ENCODE measurements around the gene CPN1.
"Not testable (repeated sequence)": the region's sequence is repeated elsewhere in the genome, so short reads cannot be mapped to it uniquely, and the experiment has no call there.

CPN1 gene

DNA sequence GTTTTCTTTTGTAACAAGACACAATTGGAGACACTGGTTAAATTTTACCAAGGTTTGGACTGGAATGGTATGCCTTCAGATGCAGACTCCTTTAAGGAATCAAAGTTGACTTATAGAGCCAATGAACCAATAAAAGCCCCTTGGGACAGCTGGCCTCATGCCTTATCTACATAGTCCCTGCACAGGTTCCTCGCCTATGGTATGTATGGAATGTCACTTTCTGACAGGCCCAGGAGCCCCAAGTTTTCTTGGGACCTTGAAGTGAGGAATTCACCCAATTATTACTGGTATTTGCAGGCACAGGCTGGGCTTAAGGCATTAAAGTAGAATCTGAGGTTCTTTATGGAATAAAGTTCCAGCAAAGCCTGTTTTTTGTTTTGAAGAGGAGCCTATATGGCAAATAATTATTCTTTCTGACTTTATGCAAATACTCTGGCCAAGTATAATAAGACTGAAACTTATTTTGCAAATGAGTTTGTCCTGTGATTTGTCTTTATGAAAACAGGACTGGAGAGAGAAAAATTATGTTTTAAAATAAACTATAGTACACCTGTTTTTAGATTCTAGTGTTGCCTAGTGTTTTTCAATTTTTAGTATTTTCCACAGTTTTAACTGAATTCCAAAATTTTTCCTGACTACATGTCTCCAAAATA lies 47.8 kb downstream of the CPN1 start:
- Histone ChIP-seq H3K27me3 (ENCODE audit: insufficient read depth, low read length) (no peaks in the 10 kb centered on the region), H3K4me1 (ENCODE audit: insufficient read depth, low read length) (no peaks in the 10 kb centered on the region), H2AFZ (ENCODE audit: low read depth, low read length) (no peak overlapping the region), H3K36me3 (ENCODE audit: insufficient read depth, low read length) (no peaks in the 10 kb centered on the region), H3K4me3 (ENCODE audit: low read length) (no peak overlapping the region), H3K9me3 (ENCODE audit: low read length) (no peaks in the 10 kb centered on the region)

DNA sequence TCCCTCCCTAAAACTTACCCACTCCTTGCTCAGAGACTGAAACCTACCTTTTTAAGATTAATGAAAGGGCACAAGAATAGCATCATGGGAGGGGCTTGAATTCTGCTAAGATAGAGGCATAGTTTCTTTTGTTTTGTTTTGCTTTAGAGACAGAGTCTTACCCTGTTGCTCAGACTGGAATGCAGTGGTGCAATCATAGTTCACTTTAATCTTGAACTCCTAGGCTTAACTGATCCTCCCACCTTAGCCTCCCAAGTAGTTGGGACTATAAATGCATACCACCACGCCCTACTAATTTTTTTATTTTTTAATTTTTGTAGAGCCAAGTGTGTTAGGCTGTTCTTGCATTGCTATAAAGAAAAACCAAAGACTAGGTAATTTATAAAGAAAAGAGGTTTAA lies 54.3 kb downstream of the CPN1 start:
- Histone ChIP-seq H2AFZ (ENCODE audit: low read depth, low read length) (no peak overlapping the region), H3K36me3 (ENCODE audit: insufficient read depth, low read length) (no peaks in the 10 kb centered on the region), H3K9me3 (ENCODE audit: low read length) (peaks cover 8% of the 10 kb centered on the region), H3K27me3 (ENCODE audit: insufficient read depth, low read length) (no peaks in the 10 kb centered on the region), H3K4me3 (ENCODE audit: low read length) (no peak overlapping the region), H3K4me1 (ENCODE audit: insufficient read depth, low read length) (peaks cover 2% of the 10 kb centered on the region)

- no peaks in the 10 kb centered on the region for H3K27me3 ChIP-seq (ENCODE audit: insufficient read depth, low read length)
- H3K9me3 ChIP-seq (ENCODE audit: low read length): peaks cover 8% of the 10 kb centered on the region
- H2AFZ ChIP-seq (ENCODE audit: low read depth, low read length): no peak overlapping the region
- H3K36me3 ChIP-seq (ENCODE audit: insufficient read depth, low read length): no peaks in the 10 kb centered on the region
- peaks cover 2% of the 10 kb centered on the region for H3K4me1 ChIP-seq (ENCODE audit: insufficient read depth, low read length)
- H3K4me3 ChIP-seq (ENCODE audit: low read length): no peak overlapping the region
Measured at GRCh38 chr10:100025576-100025975, 56.1 kb downstream of the CPN1 start.

DNA sequence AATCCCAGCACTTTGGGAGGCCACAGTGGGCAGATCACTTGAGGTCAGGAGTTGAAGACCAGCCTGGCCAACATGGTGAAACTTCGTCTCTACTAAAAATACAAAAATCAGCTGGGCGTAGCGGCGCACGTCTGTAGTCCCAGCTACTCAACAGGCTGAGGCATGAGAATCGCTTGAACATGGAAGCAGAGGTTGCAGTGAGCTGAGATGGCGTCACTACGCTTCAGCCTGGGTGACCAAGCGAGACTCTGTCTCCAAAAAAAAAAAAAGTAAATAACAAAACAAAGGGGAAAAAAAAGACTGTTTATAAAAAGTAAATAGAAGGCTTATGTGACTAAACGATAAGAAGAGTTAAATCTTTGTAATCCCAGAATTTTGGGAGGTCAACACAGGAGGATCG lies 56.9 kb downstream of the CPN1 start:
- Histone ChIP-seq H3K9me3 (ENCODE audit: low read length) (peaks cover 8% of the 10 kb centered on the region), H2AFZ (ENCODE audit: low read depth, low read length) (no peak overlapping the region), H3K27me3 (ENCODE audit: insufficient read depth, low read length) (no peaks in the 10 kb centered on the region), H3K36me3 (ENCODE audit: insufficient read depth, low read length) (no peaks in the 10 kb centered on the region), H3K4me3 (ENCODE audit: low read length) (no peak overlapping the region), H3K4me1 (ENCODE audit: insufficient read depth, low read length) (peaks cover 2% of the 10 kb centered on the region)

- H3K9me3 ChIP-seq (ENCODE audit: low read length): no peaks in the 10 kb centered on the region
- H2AFZ ChIP-seq (ENCODE audit: low read depth, low read length): no peak overlapping the region
- peaks cover 2% of the 10 kb centered on the region for H3K4me1 ChIP-seq (ENCODE audit: insufficient read depth, low read length)
- H3K4me3 ChIP-seq (ENCODE audit: low read length): no peak overlapping the region
- H3K27me3 ChIP-seq (ENCODE audit: insufficient read depth, low read length): no peaks in the 10 kb centered on the region
- H3K36me3 ChIP-seq (ENCODE audit: insufficient read depth, low read length): no peaks in the 10 kb centered on the region
Measured at GRCh38 chr10:100022403-100022802, 59.3 kb downstream of the CPN1 start.

- H3K9me3 ChIP-seq (ENCODE audit: low read length): no peaks in the 10 kb centered on the region
- peaks cover 2% of the 10 kb centered on the region for H3K4me1 ChIP-seq (ENCODE audit: insufficient read depth, low read length)
- no peaks in the 10 kb centered on the region for H3K36me3 ChIP-seq (ENCODE audit: insufficient read depth, low read length)
- no peak overlapping the region for H3K4me3 ChIP-seq (ENCODE audit: low read length)
- H2AFZ ChIP-seq (ENCODE audit: low read depth, low read length): no peak overlapping the region
- no peaks in the 10 kb centered on the region for H3K27me3 ChIP-seq (ENCODE audit: insufficient read depth, low read length)
Measured at GRCh38 chr10:100021322-100021721, 60.3 kb downstream of the CPN1 start.

GRCh38 chr10:100020886-100021253 lies 60.8 kb downstream of the CPN1 start:
- Histone ChIP-seq H3K9me3 (ENCODE audit: low read length) (no peaks in the 10 kb centered on the region), H2AFZ (ENCODE audit: low read depth, low read length) (no peak overlapping the region), H3K4me1 (ENCODE audit: insufficient read depth, low read length) (peaks cover 2% of the 10 kb centered on the region), H3K4me3 (ENCODE audit: low read length) (no peak overlapping the region), H3K36me3 (ENCODE audit: insufficient read depth, low read length) (no peaks in the 10 kb centered on the region), H3K27me3 (ENCODE audit: insufficient read depth, low read length) (no peaks in the 10 kb centered on the region)

- no peaks in the 10 kb centered on the region for H3K9me3 ChIP-seq (ENCODE audit: low read length)
- H3K27me3 ChIP-seq (ENCODE audit: insufficient read depth, low read length): no peaks in the 10 kb centered on the region
- H3K4me1 ChIP-seq (ENCODE audit: insufficient read depth, low read length): peaks cover under 1% of the 10 kb centered on the region
- no peaks in the 10 kb centered on the region for H3K36me3 ChIP-seq (ENCODE audit: insufficient read depth, low read length)
- H3K4me3 ChIP-seq (ENCODE audit: low read length): no peak overlapping the region
- no peak overlapping the region for H2AFZ ChIP-seq (ENCODE audit: low read depth, low read length)
Measured at GRCh38 chr10:100020142-100020885, 61.4 kb downstream of the CPN1 start.

DNA sequence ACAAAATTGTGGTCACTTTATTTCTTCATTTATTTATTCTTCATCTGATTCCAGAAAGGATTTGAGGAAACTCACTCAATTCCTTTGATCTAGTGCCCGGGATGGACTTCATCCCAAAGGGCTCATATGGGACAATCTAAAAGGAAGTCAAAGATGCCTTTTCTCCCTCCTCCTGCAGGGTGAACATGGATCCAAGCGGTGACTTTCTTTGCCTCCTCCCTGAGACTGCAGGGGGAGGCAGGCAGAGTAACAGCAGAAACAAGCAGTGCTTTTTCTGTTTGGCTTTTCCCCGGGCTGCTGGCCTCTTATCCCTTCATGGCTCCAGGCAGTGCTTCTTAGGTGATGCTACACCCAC lies 61.9 kb downstream of the CPN1 start:
- no peak overlapping the region for H2AFZ ChIP-seq (ENCODE audit: low read depth, low read length)
- H3K9me3 ChIP-seq (ENCODE audit: low read length): no peaks in the 10 kb centered on the region
- no peaks in the 10 kb centered on the region for H3K36me3 ChIP-seq (ENCODE audit: insufficient read depth, low read length)
- H3K27me3 ChIP-seq (ENCODE audit: insufficient read depth, low read length): no peaks in the 10 kb centered on the region
- no peaks in the 10 kb centered on the region for H3K4me1 ChIP-seq (ENCODE audit: insufficient read depth, low read length)
- H3K4me3 ChIP-seq (ENCODE audit: low read length): no peak overlapping the region

DNA sequence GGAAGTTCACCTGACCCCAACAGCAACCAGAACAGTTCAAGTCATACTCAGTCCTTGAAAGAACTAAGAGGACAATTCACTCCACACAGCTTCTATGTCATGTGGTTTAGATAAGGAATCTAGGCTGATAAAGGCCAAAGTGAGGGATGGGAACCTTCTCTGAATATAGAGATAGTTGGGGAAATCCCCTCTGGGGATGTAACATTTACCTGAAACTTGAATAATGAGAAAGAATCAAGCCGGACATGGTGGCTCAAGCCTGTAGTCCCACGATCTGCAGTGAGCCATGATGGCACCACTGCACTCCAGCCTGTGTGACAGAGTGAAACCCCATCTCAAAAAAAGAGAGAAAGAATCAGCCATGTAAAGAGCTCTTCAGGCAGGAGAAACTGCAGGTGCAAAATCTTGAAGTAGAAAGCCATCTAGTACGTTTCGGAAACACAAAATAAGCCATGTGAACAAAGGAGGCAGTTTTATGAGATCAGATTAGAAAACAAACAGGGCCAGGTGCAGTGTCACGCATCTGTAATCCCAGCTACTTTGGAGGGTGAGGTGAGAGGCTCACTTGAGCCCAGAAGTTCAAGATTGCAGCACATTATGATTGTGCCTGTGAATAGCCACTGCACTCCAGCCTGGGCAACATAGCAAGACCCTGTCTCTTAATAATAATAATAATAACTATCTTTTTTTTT lies 67.5 kb downstream of the CPN1 start:
- no peaks in the 10 kb centered on the region for H3K9me3 ChIP-seq (ENCODE audit: low read length)
- H3K4me3 ChIP-seq (ENCODE audit: low read length): no peak overlapping the region
- no peak overlapping the region for H2AFZ ChIP-seq (ENCODE audit: low read depth, low read length)
- no peaks in the 10 kb centered on the region for H3K36me3 ChIP-seq (ENCODE audit: insufficient read depth, low read length)
- H3K27me3 ChIP-seq (ENCODE audit: insufficient read depth, low read length): peaks cover 2% of the 10 kb centered on the region
- H3K4me1 ChIP-seq (ENCODE audit: insufficient read depth, low read length): peaks cover 3% of the 10 kb centered on the region

DNA sequence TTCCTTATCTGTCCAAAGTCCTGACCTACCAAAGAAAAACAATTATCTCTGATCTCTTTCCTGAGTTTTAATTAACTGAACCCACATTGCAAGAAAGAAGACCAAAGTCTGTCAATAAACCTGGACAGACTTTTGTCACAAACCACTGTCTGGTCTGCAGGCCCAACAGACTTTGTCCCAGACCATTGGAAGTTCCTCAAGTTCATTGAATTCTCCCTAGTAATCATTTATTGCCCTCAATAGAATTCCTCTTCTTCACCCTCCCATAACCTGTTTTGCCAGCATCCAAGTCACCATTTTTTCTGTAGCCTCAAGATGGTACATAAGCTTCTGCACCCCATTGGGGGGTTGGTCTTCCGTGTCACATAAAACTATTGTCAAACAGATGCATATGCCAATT lies 68.0 kb downstream of the CPN1 start:
- no peaks in the 10 kb centered on the region for H3K36me3 ChIP-seq (ENCODE audit: insufficient read depth, low read length)
- H3K9me3 ChIP-seq (ENCODE audit: low read length): no peaks in the 10 kb centered on the region
- H2AFZ ChIP-seq (ENCODE audit: low read depth, low read length): no peak overlapping the region
- peaks cover 2% of the 10 kb centered on the region for H3K27me3 ChIP-seq (ENCODE audit: insufficient read depth, low read length)
- H3K4me3 ChIP-seq (ENCODE audit: low read length): no peak overlapping the region
- H3K4me1 ChIP-seq (ENCODE audit: insufficient read depth, low read length): peaks cover 7% of the 10 kb centered on the region

DNA sequence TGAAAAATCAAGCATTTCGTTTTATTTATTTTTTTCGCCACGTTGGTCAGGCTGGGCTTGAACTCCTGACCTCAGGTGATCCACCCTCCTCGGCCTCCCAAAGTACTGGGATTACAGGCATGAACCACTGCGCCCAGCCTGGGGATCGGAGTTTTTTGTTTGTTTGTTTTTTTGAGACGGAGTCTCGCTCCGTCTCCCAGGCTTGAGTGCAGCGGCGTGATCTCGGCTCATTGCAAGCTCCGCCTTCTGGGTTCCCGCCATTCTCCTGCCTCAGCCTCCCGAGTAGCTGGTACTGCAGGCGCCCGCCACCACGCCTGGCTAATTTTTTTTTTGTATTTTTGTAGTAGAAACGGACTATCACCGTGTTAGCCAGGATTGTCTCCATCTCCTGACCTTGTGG lies 69.8 kb downstream of the CPN1 start:
- not testable (repeated sequence) for H3K9me3 ChIP-seq (ENCODE audit: low read length); H3K36me3 ChIP-seq (ENCODE audit: insufficient read depth, low read length); H3K4me3 ChIP-seq (ENCODE audit: low read length); H2AFZ ChIP-seq (ENCODE audit: low read depth, low read length); H3K27me3 ChIP-seq (ENCODE audit: insufficient read depth, low read length)
- H3K4me1 ChIP-seq (ENCODE audit: insufficient read depth, low read length): peaks cover 19% of the 10 kb centered on the region

- Histone ChIP-seq H3K4me1 (ENCODE audit: insufficient read depth, low read length) (peaks cover 25% of the 10 kb centered on the region), H3K27me3 (ENCODE audit: insufficient read depth, low read length) (peaks cover 2% of the 10 kb centered on the region), H3K36me3 (ENCODE audit: insufficient read depth, low read length) (no peaks in the 10 kb centered on the region), H3K4me3 (ENCODE audit: low read length) (peak within 1 kb of the TSS; percentile 87), H2AFZ (ENCODE audit: low read depth, low read length) (peak within 1 kb of the TSS; percentile 98), H3K9me3 (ENCODE audit: low read length) (no peaks in the 10 kb centered on the region)
Measured at GRCh38 chr10:100009793-100010676, 71.6 kb downstream of the CPN1 start, which contains the start of gene DNMBP. DNMBP (minus strand) TSS chr10:100009947; CDS start chr10:99972124, 37,823 bp downstream.
